Kidney (tissue), 14 donors: Measurements from ENCODE around the gene LAMP5. TPM values are rescaled to one million over a fixed set of nuclear protein-coding genes. Genes with fewer than 3 reads are reported as not detected.

ENCODE experiments used
- DNase-seq, 5 donors: peaks; one replicate each; pipeline ENCODE4 v3.0.0-alpha.2; 2013 to 2020
- FAIRE-seq: peaks from 2 replicates; lab custom pipeline; 2012; peaks lifted over from hg19 to GRCh38; lab: Jason Lieb, UNC
- H3K27ac ChIP-seq, 2 donors: one replicate each; pipeline ENCODE4 v1.7.0; 2013; ENCODE audit warnings: low read depth in 2 of 2, low read length in 2 of 2, inconsistent platforms in 1 of 2
- H3K27me3 ChIP-seq: one replicate; pipeline ENCODE4 v1.7.1; 2013; ENCODE audit warnings: low read length, inconsistent platforms; ENCODE audit not compliant: control insufficient read depth, insufficient read depth
- H3K36me3 ChIP-seq, 3 donors: one replicate each; pipeline versions ENCODE4 v1.7.0 to v1.7.1; 2013; ENCODE audit warnings: low read length in 3 of 3, control low read depth in 1 of 3, inconsistent platforms in 1 of 3; ENCODE audit not compliant: insufficient read depth in 3 of 3, control insufficient read depth in 2 of 3
- H3K4me1 ChIP-seq, 3 donors: one replicate each; pipeline versions ENCODE4 v1.7.0 to v1.7.1; 2013; ENCODE audit warnings: low read length in 3 of 3, inconsistent platforms in 1 of 3, low read depth in 1 of 3; ENCODE audit not compliant: control insufficient read depth in 2 of 3, insufficient read depth in 2 of 3
- H3K4me3 ChIP-seq, 3 donors: one replicate each; pipeline versions ENCODE4 v1.7.0 to v1.8.1; 2013; ENCODE audit warnings: low read length in 3 of 3, control low read depth in 1 of 3, inconsistent platforms in 1 of 3
- H3K9ac ChIP-seq, 3 donors: one replicate each; pipeline versions ENCODE4 v1.7.0 to v1.7.1; 2013; ENCODE audit warnings: low read length in 3 of 3, control low read depth in 1 of 3, inconsistent platforms in 1 of 3
- H3K9me3 ChIP-seq, 3 donors: one replicate each; pipeline versions ENCODE4 v1.7.0 to v1.7.1; 2013; ENCODE audit warnings: low read length in 3 of 3, control low read depth in 1 of 3, inconsistent platforms in 1 of 3; ENCODE audit not compliant: control insufficient read depth in 2 of 3, insufficient read depth in 1 of 3
- CTCF ChIP-seq: IDR thresholded peaks from 3 replicates; pipeline ENCODE4 v1.5.1; 2012; ENCODE audit warnings: mild to moderate bottlenecking, moderate library complexity, borderline replicate concordance; ENCODE audit not compliant: insufficient read depth; ENCODE audit errors: extremely low read depth
- intact Hi-C: fragments of 100-400 bp; cut with DNase I; formaldehyde crosslinking; loops from one replicate; pipeline ENCODE4 v1.11.1; 2022
- polyA plus RNA-seq: library from polyadenylated mRNA; stranded (reverse); fragments of 350-450 nt; fragmentation: Illumina TruSeq; extraction: RNeasy Lipid Tissue Mini Kit (QIAGEN cat#74804); gene quantifications from one replicate; pipeline ENCODE4 v1.2.3, GENCODE V29; 2014; ENCODE audit warnings: low read depth, low replicate concordance; ENCODE audit not compliant: insufficient read depth
- total RNA-seq: library from RNA; stranded (reverse); fragmentation: NEBNext Ultra II Directional; extraction: Animal tissue kit (Norgen Biotek cat#: 25700); gene quantifications from one replicate; pipeline ENCODE4 v1.2.1, GENCODE V29; 2021
- donor health status: control.
- donor health status: control.
- donor health status: control.
- donor health status: control.
- donor health status: control.
- donor health status: DM: yes; HTN: yes; CAD: no.
- donor health status: Normal renal cell carcinoma (clear cell type).

Gene LAMP5
- total and polyA plus RNA-seq, 2 donors from 2014 or later, result 0.82 to 3.2 TPM

GRCh38 chr20:9480066-9480465, 34.3 kb upstream of the LAMP5 start:
- no peak overlapping the region for H3K27ac ChIP-seq
- DNase-seq (no peak), FAIRE-seq (no peak)
- H3K4me1 ChIP-seq, result no peaks in the 10 kb centered on the region
- no peaks in the 10 kb centered on the region for H3K27me3 ChIP-seq
- no peak overlapping the region for H3K4me3 ChIP-seq
- no peak overlapping the region for H3K9ac ChIP-seq
- H3K9me3 ChIP-seq, result no peaks in the 10 kb centered on the region
- intact Hi-C loops, result no loop called here
- H3K36me3 ChIP-seq, result no peaks in the 10 kb centered on the region
- no peak for TF ChIP-seq CTCF

GRCh38 chr20:9482180-9482579, 32.2 kb upstream of the LAMP5 start:
- H3K36me3 ChIP-seq, result no peaks in the 10 kb centered on the region

GRCh38 chr20:9483131-9483530, 31.3 kb upstream of the LAMP5 start:
- no peak overlapping the region for H3K4me3 ChIP-seq
- TF ChIP-seq CTCF, result no peak
- FAIRE-seq, result no peak
- H3K36me3 ChIP-seq, result no peaks in the 10 kb centered on the region
- no peaks in the 10 kb centered on the region for H3K9me3 ChIP-seq
- no peak for DNase-seq
- intact Hi-C loops, result no loop called here
- no peaks in the 10 kb centered on the region for H3K27me3 ChIP-seq
- H3K4me1 ChIP-seq, result no peaks in the 10 kb centered on the region
- no peak overlapping the region for H3K9ac ChIP-seq
- no peak overlapping the region for H3K27ac ChIP-seq

More at GRCh38 chr20:9482180-9482579, 32.2 kb upstream of the LAMP5 start:
- no peaks in the 10 kb centered on the region for H3K9me3 ChIP-seq
- H3K9ac ChIP-seq, result no peak overlapping the region
- no peaks in the 10 kb centered on the region for H3K4me1 ChIP-seq
- no peaks in the 10 kb centered on the region for H3K27me3 ChIP-seq
- intact Hi-C loops, result no loop called here
- DNase-seq (no peak), FAIRE-seq (no peak)
- TF ChIP-seq CTCF, result no peak
- no peak overlapping the region for H3K4me3 ChIP-seq
- no peak overlapping the region for H3K27ac ChIP-seq

GRCh38 chr20:9485614-9486340, 28.6 kb upstream of the LAMP5 start:
- Histone ChIP-seq H3K4me3 (no peak overlapping the region), H3K9ac (no peak overlapping the region), H3K9me3 (no peaks in the 10 kb centered on the region), H3K36me3 (no peaks in the 10 kb centered on the region), H3K27ac (no peak overlapping the region), H3K4me1 (no peaks in the 10 kb centered on the region), H3K27me3 (no peaks in the 10 kb centered on the region)
- FAIRE-seq (no peak), DNase-seq (peak in 3 of 5 donors; percentile 26 to 71 (median 71))
- TF ChIP-seq CTCF, result no peak
- intact Hi-C loops, result no loop called here
